Esophagus muscularis mucosa (tissue), 3 donors: Measurements from ENCODE around the gene CENPS.

Source experiments
- POLR2A ChIP-seq: fragments of 450-650 bp; IDR thresholded peaks from one replicate; pipeline ENCODE4 v1.6.1; 2017; ENCODE audit warnings: antibody characterized with exemption, moderate library complexity, mild to moderate bottlenecking, low read depth
- POLR2AphosphoS5 ChIP-seq, 2 donors: sonication (generic); formaldehyde crosslinking; IDR thresholded peaks; one replicate each; pipeline ENCODE4 v1.6.1; 2017; ENCODE audit warnings: antibody characterized with exemption in 2 of 2
- TF ChIP-seq, protein P1 (sequence below), 3 experiments: fragments of 200-600 bp in 2 of 3; fragments of 450-650 bp in 1 of 3; sonication (generic) in 2 of 3; IDR thresholded peaks; one replicate each; pipeline ENCODE4 v1.5.1; 2017 to 2019; ENCODE audit warnings: antibody characterized with exemption in 3 of 3, mild to moderate bottlenecking in 2 of 3, moderate library complexity in 1 of 3

DNA sequence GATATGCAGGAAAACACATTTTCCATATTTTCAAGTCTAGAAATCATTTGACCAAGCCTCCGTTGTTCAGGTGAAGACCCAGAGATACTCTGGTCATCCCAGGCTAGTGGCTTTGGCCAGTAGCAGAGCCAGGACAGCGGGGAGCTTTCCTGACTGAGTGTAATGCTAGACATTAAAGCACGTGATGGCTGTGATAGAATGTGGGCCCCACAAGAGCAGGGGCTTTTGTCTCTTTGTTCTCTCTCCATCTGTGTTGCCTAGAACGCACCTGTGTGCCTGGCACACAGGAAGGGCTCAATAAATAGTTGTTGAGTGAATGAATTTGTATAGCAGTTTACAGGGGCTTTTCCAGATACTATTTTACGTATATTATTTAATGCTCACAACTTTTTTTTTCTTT, 10.6 kb downstream of the CENPS start:
- TF ChIP-seq, protein P1, sequence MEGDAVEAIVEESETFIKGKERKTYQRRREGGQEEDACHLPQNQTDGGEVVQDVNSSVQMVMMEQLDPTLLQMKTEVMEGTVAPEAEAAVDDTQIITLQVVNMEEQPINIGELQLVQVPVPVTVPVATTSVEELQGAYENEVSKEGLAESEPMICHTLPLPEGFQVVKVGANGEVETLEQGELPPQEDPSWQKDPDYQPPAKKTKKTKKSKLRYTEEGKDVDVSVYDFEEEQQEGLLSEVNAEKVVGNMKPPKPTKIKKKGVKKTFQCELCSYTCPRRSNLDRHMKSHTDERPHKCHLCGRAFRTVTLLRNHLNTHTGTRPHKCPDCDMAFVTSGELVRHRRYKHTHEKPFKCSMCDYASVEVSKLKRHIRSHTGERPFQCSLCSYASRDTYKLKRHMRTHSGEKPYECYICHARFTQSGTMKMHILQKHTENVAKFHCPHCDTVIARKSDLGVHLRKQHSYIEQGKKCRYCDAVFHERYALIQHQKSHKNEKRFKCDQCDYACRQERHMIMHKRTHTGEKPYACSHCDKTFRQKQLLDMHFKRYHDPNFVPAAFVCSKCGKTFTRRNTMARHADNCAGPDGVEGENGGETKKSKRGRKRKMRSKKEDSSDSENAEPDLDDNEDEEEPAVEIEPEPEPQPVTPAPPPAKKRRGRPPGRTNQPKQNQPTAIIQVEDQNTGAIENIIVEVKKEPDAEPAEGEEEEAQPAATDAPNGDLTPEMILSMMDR (IDR thresholded peaks at IDR 0.05): no peak
- TF ChIP-seq POLR2AphosphoS5 (IDR thresholded peaks at IDR 0.05) (no peak), POLR2A (no peak)
